ENCODE results near the gene LRRC38.
"Not testable (repeated sequence)": the region's sequence is repeated elsewhere in the genome, so short reads cannot be mapped to it uniquely, and the experiment has no call there.

LRRC38 gene

DNA sequence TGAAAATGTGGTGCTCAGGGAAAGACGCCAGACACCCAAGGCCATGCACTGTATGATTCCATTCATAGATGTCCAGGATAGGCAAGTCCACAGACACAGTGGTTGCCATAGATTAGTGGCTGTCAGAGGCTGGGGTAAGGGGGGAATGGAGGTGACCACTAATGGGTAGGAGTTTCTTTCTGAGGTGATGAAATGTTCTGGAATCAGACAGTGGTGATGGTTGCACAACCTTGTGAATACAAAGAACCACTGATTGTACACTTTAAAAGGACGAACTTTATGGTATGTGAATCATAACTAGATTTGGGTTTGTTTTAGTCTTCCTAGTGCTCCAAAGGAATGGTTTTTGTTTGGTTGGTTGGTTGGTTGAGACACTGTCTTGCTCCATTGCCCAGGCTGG is 51.8 kb downstream of the LRRC38 start:
- DNase-seq (ENCODE audit: low spot score): no peak

DNA sequence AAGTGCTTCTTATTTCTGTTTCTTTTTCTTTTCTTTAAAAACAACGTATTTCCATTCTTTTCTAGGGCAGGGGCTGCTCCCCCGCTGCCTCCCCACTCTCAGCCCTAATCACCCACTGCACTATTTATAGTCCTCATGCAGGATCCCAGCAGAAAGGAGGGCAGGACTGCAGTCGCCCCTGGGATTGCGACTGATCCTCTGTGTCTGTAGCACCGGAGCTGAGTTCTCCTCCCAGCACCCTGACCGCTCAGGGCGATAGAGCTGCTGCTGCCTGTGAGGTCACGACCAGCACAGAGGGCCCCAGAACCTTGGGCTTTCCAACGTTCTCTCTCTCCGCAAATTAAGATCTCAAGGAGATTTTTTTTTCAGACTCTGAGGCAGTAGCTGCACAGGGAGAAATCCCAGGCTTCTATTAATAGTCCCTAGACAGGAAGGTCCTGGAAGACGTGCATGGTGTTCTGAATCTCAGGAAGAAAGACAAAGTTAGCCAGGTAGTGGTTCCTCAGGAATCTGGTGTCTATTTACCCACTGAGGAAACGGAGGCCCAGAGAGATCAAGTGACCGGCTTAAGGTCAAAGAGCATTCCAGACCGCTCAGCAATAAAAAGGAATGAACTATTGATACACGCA is 56.8 kb downstream of the LRRC38 start:
- no peak for DNase-seq (ENCODE audit: low spot score)

DNA sequence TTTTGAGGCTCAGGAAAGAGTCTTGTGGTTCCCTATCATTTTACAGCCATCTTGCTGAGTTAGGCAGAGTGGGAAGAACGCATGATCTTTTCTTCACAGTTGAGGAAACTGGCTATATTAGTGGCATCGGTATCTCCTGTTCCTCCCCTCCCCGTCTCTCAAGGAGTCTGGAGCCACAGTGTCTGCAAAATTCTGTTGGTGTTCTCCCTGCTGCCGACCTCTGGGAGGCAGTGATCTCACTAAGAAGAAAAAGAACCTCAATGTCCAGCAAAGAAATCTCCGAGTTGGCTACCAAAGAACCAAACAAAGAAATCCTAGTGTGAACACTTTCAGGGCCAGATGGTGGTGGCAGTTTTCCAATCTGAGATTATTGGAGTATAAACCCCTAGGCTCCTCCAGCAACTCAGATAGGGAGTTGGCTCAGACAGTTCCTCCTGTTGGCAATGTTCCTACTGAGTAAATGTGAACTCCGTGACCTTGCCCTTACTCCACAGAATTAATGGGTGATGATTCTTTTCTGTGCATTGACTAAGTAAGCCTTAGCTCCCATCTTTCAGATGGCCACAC is 62.3 kb downstream of the LRRC38 start:
- no peak for DNase-seq (ENCODE audit: low spot score)

DNA sequence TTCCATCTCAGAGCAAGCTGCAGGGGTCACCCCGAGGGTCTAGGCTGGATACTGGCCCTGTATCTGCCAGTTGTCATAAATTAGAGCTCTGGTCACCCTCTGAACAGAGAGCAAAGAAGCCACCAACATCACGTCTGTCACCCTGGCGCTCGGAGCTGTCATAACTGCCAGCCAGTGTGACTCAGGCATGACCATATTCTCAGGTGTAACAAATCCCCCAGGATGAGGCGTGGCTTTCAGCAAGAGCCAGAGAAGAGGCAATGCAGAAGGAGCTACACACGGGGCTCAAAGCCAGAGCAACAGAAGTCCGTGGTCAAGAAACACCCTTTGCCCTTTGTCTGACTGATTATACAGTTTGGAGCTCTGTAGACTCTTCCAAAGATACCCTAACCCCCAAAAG is 63.6 kb downstream of the LRRC38 start:
- DNase-seq (ENCODE audit: low spot score): no peak

DNA sequence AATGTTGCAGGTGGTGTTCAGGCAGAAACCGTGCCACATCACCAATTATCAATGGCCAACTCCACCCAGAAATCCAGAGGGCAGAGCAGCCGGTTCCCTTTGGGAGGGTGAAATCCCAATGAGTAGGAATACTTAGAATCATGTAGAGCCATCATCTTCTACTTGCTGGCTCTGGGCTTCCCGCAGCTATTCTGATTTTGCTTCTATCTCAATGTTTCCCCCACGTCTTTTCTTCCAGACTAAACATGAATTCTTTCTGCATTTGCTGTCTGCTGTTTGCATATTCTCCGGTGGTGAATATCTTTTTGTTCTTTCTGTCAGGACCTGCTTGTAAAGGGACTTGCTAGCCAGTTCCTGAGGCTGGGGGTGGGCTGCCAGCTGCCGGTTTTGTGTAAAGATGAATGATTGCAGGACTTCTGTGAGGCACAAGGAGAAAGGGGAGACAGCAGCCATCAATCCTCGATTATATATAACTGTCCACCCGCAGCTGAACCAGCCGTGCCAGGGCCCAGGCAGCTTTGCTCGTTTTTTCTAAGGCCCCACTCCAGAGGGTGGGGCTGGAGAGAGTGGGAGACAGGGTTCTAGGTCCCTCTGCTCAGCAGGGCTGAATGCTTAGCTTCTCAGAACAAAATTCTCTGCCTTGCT is 70.3 kb downstream of the LRRC38 start:
- DNase-seq (ENCODE audit: low spot score): no peak

DNA sequence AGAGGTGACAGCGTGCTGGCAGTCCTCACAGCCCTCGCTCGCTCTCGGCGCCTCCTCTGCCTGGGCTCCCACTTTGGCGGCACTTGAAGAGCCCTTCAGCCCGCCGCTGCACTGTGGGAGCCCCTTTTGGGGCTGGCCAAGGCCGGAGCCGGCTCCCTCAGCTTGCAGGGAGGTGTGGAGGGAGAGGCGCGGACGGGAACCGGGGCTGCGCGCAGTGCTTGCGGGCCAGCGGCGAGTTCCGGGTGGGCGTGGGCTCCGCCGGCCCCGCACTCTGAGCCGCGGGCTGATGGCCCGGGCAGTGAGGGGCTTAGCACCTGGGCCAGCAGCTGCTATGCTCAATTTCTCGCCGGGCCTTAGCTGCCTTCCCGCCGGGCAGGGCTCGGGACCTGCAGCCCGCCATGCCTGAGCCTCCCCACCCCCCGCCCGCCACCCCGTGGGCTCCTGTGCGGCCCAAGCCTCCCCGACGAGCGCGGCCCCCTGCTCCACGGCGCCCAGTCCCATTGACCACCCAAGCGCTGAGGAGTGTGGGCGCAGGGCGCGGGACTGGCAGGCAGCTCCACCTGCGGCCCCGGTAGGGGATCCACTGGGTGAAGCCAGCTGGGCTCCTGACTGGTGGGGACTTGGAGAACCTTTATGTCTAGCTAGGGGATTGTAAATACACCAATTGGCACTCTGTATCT is 74.6 kb downstream of the LRRC38 start:
- DNase-seq (ENCODE audit: low spot score): not testable (repeated sequence)

DNA sequence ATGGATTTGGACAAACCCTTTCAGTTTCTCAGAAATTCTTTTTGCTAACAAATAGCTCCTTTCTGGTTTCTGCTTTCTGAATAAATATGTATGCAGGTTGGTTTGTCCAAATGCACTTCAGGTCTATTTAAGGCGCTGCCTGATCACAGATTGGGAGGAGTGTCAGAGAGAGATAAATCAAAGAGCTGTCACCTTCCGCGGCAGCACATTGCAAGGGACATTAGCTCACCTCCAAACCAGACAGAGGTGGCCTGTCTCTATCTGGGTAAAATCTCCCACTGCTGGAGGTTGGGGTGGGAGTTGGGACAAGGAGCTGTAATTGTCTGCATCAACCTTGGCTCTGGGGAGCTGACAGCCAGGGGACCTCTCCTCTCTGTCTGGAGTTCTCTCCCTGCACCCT is 78.3 kb downstream of the LRRC38 start:
- no peak for DNase-seq (ENCODE audit: low spot score)

DNA sequence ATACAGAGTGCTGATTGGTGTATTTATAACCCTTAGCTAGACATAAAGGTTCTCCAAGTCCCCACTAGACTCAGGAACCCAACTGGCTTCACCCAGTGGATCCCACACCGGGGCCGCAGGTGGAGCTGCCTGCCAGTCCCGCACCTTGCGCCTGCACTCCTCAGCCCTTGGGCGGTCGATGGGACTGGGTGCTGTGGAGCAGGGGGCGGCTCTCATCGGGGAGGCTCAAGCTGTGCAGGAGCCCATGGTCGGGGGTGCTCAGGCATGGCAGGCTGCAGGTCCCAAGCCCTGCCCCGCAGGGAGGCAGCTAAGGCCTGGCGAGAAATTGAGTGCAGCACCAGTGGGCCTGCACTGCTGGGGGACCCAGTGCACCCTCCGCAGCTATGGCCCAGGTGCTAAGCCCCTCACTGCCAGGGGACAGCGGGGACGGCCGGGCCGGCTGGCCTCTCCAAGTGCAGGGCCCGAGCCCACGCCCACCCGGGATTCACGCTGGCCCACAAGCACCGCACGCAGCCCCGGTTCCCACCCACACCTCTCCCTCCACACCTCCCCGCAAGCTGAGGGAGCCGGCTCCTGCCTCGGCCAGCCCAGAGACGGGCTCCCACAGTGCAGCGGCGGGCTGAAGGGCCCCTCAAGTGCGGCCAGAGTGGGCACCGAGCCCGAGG is 80.0 kb downstream of the LRRC38 start:
- not testable (repeated sequence) for DNase-seq (ENCODE audit: low spot score)

DNA sequence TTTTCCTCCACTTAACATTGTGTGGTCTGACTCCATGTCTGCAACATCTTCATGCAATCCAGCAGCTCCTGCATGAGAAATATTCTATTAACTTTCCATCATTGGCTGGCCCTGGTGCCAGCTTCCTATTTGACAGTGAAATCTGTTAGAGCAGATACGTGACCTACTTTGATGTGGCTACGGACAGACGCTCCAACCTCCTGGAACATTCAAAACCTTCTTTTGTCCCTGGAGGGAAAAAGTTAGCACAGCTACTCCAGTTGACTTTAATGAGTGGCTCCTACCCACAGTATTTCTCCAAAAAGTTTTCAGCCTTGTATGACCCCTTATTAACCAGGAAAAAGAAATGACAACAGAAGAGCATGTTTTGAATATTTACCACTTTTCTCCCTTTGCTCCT is 81.6 kb downstream of the LRRC38 start:
- DNase-seq (ENCODE audit: low spot score): no peak

DNA sequence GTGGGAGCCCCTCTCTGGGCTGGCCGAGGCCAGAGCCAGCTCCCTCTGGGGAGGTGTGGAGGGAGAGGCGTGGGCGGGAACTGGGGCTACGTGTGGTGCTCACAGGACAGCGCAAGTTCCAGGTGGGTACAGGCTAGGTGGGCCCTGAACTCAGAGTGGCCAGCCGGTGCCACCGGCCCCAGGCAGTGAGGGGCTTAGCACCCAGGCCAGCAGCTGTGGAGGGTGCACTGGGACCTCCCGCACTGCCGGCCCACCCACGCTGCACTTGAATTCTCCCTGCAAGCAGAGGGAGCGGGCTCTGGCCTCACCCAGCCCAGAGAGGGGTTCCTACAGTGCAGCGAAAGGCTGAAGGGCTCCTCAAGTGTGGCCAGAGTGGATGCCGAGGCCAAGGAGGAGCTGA is 83.3 kb downstream of the LRRC38 start:
- no peak for DNase-seq (ENCODE audit: low spot score)

All from HuH-7 (cell line).